HL-60 (cell line): ENCODE results near the gene CSK.

Experiments
- DNase-seq, 2 experiments: peaks; one replicate each; pipeline ENCODE4 v3.0.0-alpha.2; 2010 to 2020; ENCODE audit warnings: low read depth in 1 of 2, low spot score in 1 of 2
- H3K27ac ChIP-seq: fragments of 250-450 bp; sonication (Bioruptor Pico); replicated peaks from 2 replicates; pipeline ENCODE4 v1.5.1; 2020; ENCODE audit warnings: mild to moderate bottlenecking, moderate library complexity
- H3K27me3 ChIP-seq: fragments of 250-450 bp; sonication (Bioruptor Pico); 2 replicates; pipeline ENCODE4 v1.5.1; 2021; ENCODE audit warnings: mild to moderate bottlenecking, moderate library complexity; ENCODE audit not compliant: insufficient read depth, poor library complexity, severe bottlenecking
- H3K4me3 ChIP-seq: replicated peaks from 2 replicates; pipeline ENCODE4 v1.5.1; 2011; ENCODE audit warnings: mild to moderate bottlenecking, control low read depth, low read length; ENCODE audit not compliant: insufficient read depth
- GABPA ChIP-seq: IDR thresholded peaks from 2 replicates; pipeline ENCODE4 v1.6.1; 2012; ENCODE audit warnings: low read depth
- POLR2AphosphoS5 ChIP-seq: IDR thresholded peaks from 2 replicates; pipeline ENCODE4 v1.6.1; 2012; ENCODE audit warnings: low read depth
- SPI1 ChIP-seq: IDR thresholded peaks from 2 replicates; pipeline ENCODE4 v1.6.1; 2012; ENCODE audit warnings: low read depth, mild to moderate bottlenecking, borderline replicate concordance
- long read RNA-seq: library from polyadenylated mRNA; unstranded; transcript quantifications from one replicate; pipeline ENCODE4 v2.0.0, GENCODE V29; 2020
- TF ChIP-seq, protein P1 (sequence below): IDR thresholded peaks from 2 replicates; pipeline ENCODE4 v1.6.1; 2012; ENCODE audit warnings: low read depth; ENCODE audit not compliant: insufficient replicate concordance
- TF ChIP-seq, protein P2 (sequence below): IDR thresholded peaks from one replicate; pipeline ENCODE4 v1.5.1; 2011; ENCODE audit warnings: low read length, control low read depth, inconsistent platforms; ENCODE audit not compliant: insufficient read depth

The CSK gene
- long read RNA-seq, transcript CSK-201 (13 exons, 2,767 nt): major isoform, 181 of 280 reads
- long read RNA-seq, transcript CSK-202 (14 exons, 1,900 nt): minor isoform, 46 of 280 reads
- long read RNA-seq, partial matches to known transcripts: 35 of 280 reads
- long read RNA-seq, other reads (novel, unspliced or antisense): 18 of 280 reads

DNA sequence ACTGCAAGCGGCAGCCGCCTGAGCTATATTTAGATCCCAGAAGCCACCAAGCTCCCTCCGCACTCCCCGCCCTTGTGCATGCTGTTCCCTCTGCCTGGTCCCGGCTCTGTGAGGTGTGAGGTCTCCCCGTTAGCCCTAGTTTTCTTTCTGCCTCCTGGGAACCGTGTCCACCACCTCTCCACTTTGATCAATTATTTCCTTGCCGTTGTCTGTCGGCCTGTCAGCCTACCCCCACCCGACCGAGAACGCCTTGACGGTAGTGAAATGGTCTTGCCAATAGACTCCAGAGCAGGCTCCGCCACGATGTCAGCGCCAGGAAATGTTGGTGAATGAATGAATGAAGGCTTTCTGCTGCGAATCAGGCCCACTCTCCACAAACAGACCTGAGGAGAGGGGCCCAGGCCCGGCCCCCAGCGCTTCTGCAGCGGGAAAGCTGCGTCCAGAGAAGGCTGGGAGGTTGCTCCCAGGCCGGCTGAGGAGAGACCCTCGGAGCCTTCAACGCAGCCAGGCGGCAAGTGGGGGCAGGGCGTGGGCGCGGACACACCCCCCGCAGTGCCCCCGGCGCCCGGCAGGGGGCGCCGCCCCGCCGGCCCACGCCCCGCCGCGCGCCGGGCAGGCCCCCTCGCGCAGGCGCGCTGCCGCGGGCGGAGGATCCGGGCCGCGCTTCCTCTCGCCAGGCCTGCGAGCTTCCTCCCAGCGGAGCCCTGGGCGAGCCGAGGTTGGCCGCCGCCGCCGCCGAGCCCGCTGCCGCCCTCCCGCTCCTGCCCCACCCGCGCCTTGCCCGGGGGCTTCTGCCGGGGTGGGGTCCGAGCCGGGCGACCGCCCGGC is at the start of gene CSK:
CSK (plus strand) TSS at position 650 of the 828 bp plus-strand sequence. CDS start 16,218 bp downstream, outside the sequence.
- Histone ChIP-seq H3K4me3 (peak within 1 kb of the TSS; percentile 85), H3K27me3 (no peaks in the 10 kb centered on the region), H3K27ac (peak within 1 kb of the TSS; percentile 91)
- peak; percentile 58 to 70 for DNase-seq
- TF ChIP-seq, protein P1, sequence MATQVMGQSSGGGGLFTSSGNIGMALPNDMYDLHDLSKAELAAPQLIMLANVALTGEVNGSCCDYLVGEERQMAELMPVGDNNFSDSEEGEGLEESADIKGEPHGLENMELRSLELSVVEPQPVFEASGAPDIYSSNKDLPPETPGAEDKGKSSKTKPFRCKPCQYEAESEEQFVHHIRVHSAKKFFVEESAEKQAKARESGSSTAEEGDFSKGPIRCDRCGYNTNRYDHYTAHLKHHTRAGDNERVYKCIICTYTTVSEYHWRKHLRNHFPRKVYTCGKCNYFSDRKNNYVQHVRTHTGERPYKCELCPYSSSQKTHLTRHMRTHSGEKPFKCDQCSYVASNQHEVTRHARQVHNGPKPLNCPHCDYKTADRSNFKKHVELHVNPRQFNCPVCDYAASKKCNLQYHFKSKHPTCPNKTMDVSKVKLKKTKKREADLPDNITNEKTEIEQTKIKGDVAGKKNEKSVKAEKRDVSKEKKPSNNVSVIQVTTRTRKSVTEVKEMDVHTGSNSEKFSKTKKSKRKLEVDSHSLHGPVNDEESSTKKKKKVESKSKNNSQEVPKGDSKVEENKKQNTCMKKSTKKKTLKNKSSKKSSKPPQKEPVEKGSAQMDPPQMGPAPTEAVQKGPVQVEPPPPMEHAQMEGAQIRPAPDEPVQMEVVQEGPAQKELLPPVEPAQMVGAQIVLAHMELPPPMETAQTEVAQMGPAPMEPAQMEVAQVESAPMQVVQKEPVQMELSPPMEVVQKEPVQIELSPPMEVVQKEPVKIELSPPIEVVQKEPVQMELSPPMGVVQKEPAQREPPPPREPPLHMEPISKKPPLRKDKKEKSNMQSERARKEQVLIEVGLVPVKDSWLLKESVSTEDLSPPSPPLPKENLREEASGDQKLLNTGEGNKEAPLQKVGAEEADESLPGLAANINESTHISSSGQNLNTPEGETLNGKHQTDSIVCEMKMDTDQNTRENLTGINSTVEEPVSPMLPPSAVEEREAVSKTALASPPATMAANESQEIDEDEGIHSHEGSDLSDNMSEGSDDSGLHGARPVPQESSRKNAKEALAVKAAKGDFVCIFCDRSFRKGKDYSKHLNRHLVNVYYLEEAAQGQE: no peak
- TF ChIP-seq, protein P2, sequence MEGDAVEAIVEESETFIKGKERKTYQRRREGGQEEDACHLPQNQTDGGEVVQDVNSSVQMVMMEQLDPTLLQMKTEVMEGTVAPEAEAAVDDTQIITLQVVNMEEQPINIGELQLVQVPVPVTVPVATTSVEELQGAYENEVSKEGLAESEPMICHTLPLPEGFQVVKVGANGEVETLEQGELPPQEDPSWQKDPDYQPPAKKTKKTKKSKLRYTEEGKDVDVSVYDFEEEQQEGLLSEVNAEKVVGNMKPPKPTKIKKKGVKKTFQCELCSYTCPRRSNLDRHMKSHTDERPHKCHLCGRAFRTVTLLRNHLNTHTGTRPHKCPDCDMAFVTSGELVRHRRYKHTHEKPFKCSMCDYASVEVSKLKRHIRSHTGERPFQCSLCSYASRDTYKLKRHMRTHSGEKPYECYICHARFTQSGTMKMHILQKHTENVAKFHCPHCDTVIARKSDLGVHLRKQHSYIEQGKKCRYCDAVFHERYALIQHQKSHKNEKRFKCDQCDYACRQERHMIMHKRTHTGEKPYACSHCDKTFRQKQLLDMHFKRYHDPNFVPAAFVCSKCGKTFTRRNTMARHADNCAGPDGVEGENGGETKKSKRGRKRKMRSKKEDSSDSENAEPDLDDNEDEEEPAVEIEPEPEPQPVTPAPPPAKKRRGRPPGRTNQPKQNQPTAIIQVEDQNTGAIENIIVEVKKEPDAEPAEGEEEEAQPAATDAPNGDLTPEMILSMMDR: peak; percentile 21
- TF ChIP-seq POLR2AphosphoS5 (peak; percentile 48; the same call in 1 of the 2 replicates), SPI1 (peak; percentile 40; the same call in 1 of the 2 replicates), GABPA (no peak)

DNA sequence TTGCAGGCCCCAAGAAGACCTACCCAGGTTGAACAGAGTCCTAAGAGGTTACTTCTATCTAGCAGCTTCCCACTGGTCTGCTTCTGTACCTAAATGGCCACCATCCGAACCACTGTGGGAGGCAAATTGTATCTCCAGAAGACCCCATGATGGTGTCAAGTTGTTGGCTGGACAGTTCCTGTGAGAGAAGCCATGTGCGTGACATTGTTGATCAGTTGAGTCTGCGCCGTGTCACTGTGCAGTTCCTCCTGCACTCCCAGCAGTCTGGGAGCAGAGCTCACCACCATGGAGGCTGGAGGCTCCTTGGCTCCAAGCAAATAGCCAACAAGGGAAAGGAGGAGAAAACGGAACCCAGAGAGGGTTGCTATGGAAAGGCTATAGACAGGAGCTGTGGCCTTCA is 49.0 kb upstream of the CSK start:
- no peak overlapping the region for H3K4me3 ChIP-seq
- H3K27me3 ChIP-seq: peaks cover 6% of the 10 kb centered on the region
- no peak for DNase-seq
- no peak overlapping the region for H3K27ac ChIP-seq
- TF ChIP-seq, protein P2: no peak
- TF ChIP-seq GABPA: no peak
- TF ChIP-seq SPI1: no peak
- TF ChIP-seq POLR2AphosphoS5: no peak
- TF ChIP-seq, protein P1: no peak

DNA sequence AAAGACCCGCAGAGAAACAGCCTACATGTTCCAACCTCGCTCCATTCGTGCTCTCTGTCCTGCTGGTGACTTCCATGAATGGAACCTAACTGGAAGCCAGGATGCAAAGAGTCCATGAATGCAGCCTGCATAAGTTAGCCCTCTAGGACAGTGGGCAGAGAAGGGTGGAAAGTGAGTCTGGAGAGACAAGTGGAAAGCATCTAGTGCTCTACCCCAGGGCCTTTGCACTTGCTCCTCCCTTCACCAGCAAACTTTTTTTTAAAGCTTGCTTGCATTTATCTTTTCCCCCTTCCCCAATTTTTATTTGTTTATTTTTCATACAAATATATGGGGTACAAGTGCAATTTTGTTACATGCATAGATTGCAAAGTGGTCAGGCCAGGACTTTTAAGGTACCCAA is 48.6 kb upstream of the CSK start:
- H3K27me3 ChIP-seq: peaks cover 6% of the 10 kb centered on the region

More for the DNA sequence above, 48.6 kb upstream of the CSK start:
- Histone ChIP-seq H3K27ac (no peak overlapping the region), H3K4me3 (no peak overlapping the region)
- no peak for DNase-seq
- TF ChIP-seq, protein P1: no peak
- TF ChIP-seq SPI1 (no peak), POLR2AphosphoS5 (no peak), GABPA (no peak)
- TF ChIP-seq, protein P2: no peak
